DMS153 treated with DMSO at 0.1 percent for 48 hours (cell line): ENCODE data around the gene PRAC1.

Source experiments
- DNase-seq: peaks from one replicate; lab custom pipeline; 2025; ENCODE audit not compliant: unreplicated experiment; lab: John Stamatoyannopoulos, UW

The PRAC1 gene

GRCh38 chr17:48747445-48748363 lies 25.4 kb upstream of the PRAC1 start:
- DNase-seq: no peak

GRCh38 chr17:48746916-48747444 lies 24.7 kb upstream of the PRAC1 start:
- no peak for DNase-seq

DNA sequence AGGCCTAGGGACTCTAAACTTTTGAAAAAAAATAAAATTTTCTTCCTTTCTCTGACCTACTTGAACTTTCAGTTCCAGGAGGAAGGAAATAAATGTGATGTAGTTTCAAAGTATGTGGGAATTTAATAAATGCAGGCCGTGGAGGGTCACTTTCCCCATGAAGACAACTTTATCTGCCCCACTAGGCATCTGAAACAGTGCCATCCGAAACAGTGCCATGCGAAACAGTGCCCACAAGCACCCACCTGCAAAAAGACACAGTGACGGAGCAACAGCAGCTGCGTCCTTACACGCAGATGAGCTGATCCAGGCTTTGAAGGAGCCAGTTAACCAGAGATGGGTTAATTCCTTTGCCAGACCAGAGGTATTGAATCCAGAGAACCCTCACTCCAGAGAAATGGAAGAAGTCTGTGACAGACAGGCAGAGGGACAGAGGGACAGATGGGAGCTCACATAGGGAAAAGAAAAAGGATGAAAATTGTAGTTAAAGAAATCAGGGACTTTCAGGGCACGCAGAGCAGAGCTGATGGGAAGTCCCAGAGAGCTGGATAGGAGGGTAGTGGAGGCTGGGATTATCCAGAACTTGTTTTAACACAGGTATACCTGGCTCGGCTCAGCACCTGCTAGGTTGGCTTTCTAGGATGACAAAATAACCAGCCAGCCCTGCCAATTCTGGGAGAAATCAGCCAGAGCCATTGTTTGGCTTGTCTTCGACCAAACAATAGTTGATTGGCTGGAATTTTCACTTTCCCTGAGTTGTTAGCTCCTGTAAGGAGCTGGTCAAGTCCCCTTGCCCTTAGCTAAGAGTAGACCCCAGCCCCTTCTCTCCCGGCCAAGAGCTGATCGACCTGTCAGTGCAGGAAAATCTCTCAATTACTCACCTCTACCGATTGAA lies 23.3 kb upstream of the PRAC1 start:
- DNase-seq: no peak

DNA sequence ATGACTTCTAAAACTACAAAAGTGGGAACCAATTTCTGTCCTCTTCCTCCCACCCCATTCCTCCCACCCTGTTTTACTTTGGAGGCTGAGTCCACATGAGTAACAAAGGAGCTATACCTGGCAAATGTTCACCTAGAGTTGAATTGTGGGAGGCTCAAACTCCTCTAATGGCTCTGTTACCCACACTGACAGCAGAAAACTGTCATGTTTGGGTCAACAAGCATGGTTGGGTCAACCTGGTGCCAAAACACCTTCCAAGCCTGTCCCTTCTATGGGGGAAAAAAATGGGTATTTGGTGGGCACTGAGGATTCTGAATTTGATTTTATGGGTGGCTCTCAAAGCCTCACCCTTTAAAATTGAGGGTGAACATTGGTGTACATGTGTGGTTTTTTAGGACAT lies 18.2 kb upstream of the PRAC1 start:
- DNase-seq: no peak

GRCh38 chr17:48738803-48739526 lies 16.6 kb upstream of the PRAC1 start:
- no peak for DNase-seq

DNA sequence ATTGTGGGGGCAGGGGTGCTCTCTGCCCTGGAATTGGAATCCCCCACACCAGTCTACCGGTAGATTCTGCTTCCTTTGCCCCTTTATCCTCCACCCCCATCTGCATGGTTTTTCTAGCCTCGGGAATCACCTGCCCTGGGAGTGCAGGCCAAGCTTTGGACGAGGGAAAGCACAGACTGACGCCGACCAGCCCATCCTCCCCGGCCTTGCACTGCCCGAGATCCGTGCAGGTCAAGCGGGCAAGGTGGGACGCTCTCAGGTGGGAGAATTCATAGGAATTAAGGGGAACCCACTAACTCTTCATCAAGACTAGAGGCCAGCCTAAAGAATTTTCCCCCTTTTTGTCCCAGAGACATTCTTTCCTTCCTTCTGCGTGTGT lies 16.1 kb upstream of the PRAC1 start:
- no peak for DNase-seq

DNA sequence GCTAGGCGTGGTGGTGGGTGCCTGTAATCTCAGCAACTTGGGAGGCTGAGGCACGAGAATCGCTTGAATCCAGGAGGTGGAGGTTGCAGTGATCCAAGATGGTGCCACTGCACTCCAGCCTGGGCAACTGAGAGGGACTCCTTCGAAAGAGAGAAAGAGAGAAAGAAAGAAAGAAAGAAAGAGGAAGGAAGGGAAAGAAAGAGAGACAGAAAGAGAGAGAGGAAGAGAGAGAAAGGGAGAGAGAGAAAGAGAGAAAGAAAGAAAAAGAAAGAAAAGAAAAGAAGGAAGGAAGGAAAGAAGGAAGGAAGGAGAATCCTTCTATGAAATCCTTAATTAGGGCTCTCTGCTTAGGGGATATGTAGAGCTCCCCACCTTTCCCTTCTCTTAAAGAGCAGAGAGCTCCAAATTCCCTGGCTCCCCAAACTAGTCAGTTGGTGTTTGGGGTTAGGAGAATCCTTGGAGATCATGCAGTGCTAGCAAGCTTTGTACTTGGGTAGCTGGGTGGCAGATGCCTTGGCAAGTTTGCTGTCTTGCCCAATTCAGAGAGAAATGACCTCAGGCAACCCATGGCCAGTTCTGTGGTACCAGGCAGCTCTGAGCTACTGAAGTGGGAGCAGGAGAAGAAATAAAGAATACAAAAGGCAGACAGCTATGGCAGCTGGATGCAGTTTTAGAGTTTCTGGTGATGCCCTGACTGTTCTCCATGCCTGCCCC lies 15.2 kb upstream of the PRAC1 start:
- DNase-seq: no peak

- DNase-seq: no peak
Measured at GRCh38 chr17:48735062-48735351, 12.7 kb upstream of the PRAC1 start.

DNA sequence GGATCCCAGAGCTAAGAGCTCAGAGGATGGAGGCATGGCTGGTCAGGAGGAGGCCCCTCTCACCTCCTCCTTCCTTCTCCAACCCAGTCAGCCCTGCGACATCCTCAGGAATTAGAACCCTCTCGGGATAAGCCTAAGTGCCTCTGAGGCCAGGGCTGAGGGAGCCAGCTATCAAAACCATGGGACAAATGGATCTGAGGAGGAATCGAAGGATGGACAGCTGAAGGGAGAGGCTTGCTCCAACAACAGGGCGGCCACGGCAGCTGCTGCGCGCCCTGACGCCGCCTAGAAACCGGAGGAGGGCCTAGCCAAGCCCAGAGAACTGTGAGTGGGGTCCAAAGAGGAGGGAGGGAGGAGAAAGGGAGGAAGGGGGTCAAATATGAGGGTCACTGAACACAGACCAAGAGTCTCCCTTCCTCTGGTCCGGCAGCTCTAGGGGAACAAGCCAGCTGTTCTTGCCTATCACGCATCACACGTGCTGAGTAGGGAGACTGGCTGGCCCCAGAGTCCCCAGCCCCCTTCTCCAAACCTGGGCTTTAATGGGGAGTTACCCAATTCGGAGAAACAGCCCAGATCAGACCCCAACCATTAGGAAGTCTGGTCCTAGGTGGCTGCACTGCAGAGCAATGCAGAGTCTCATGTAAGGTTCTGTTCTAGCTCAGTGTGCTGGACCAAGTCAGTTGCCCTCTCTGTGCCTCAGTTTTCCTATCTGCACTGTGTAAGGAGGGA lies 12.2 kb upstream of the PRAC1 start:
- no peak for DNase-seq

- DNase-seq: no peak
Measured at GRCh38 chr17:48733632-48734328, 11.5 kb upstream of the PRAC1 start.

GRCh38 chr17:48732688-48733629 lies 10.6 kb upstream of the PRAC1 start:
- peak; percentile 16 for DNase-seq

GRCh38 chr17:48731355-48731754 lies 9.0 kb upstream of the PRAC1 start:
- DNase-seq: no peak

- DNase-seq: no peak
Measured at GRCh38 chr17:48730240-48730550, 7.9 kb upstream of the PRAC1 start.

- DNase-seq: no peak
Measured at GRCh38 chr17:48729335-48730239, 7.3 kb upstream of the PRAC1 start.

DNA sequence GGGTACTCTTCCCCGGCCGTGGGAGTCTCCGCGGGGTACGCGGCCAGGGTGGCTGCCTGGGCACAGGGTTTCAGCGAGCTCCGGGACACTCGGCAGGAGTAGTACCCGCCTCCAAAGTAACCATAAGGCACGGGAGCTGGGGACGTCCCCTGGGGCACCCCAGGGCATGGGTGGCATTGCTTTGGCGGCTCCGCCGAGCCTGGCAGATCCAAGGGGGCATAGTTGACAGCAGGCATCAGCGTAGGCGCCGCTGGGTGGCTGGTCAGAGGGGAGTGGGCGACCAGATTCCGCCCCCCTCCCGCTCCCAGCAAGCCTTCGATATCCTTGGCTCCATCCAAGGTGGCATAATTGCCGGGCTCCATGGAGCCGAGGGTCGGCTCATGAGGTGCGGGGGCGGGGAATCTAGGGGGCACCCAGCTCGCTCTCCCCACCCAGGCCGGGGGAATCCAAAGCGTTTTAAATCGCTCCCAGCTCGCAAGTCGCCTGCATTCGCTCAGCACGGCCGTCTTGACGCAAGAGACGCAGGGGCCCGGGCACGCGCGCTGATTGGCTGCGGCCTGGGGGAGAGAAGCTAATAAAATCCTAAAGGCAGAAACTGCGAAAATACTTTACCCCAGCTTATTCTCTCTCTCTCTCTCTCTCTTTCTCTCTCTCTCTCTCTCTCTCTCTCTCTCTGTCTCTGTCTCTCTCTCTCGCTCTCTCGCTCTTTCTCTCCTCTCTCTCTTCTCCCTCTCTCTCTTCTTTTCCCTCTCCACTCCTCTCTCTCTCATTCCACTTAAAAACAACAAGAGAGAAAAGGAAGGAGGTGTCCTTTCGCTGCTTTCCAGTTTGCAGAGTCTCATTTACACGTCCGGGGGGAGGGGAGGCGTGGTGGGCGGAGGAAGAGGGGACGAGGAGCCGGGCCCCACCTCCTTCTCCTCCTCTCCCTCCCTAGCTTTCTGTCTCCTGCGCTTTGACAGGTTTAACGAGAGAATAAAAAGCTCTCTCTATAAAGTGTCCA lies 6.2 kb upstream of the PRAC1 start, which contains the start of gene HOXB13:
TSS of gene HOXB13 (minus strand) at position 519 of the 1,000 bp plus-strand sequence. CDS start at position 362, 157 bp downstream.
- DNase-seq: peak; percentile 64
